GM19438 (cell line): ENCODE results near the gene APOBEC3B.
"Not testable (repeated sequence)": the region's sequence is repeated elsewhere in the genome, so short reads cannot be mapped to it uniquely, and the experiment has no call there.

Experiments
- ATAC-seq: cut with Tn5 transposase; IDR thresholded peaks from one replicate; pipeline ENCODE4 v1.9.1; 2021; ENCODE audit warnings: low read depth; ENCODE audit not compliant: unreplicated experiment

APOBEC3B gene

GRCh38 chr22:38965614-38966379 is 16.4 kb upstream of the APOBEC3B start:
- no peak for ATAC-seq

GRCh38 chr22:38966380-38966702 is 15.8 kb upstream of the APOBEC3B start:
- no peak for ATAC-seq

GRCh38 chr22:38966942-38967341 is 15.2 kb upstream of the APOBEC3B start:
- no peak for ATAC-seq

- no peak for ATAC-seq
These were observed 14.4 kb upstream of the APOBEC3B start for GRCh38 chr22:38967451-38968450.

- ATAC-seq, result no peak
These were observed 13.3 kb upstream of the APOBEC3B start for GRCh38 chr22:38968801-38969200.

- no peak for ATAC-seq
These were observed 11.6 kb upstream of the APOBEC3B start for GRCh38 chr22:38970551-38970950.

GRCh38 chr22:38971202-38971601 is 10.9 kb upstream of the APOBEC3B start:
- ATAC-seq, result no peak

GRCh38 chr22:38971791-38972190 is 10.4 kb upstream of the APOBEC3B start:
- no peak for ATAC-seq

GRCh38 chr22:38972558-38972957 is 9.6 kb upstream of the APOBEC3B start:
- no peak for ATAC-seq

- no peak for ATAC-seq
These were observed 8.6 kb upstream of the APOBEC3B start for GRCh38 chr22:38973289-38974169.

GRCh38 chr22:38974170-38974825 is 7.8 kb upstream of the APOBEC3B start:
- ATAC-seq, result no peak

- no peak for ATAC-seq
These were observed 7.3 kb upstream of the APOBEC3B start for GRCh38 chr22:38974826-38975175.

GRCh38 chr22:38977289-38977688 is 4.9 kb upstream of the APOBEC3B start:
- ATAC-seq, result not testable (repeated sequence)

GRCh38 chr22:38980587-38980986 is 1.6 kb upstream of the APOBEC3B start:
- ATAC-seq, result not testable (repeated sequence)

GRCh38 chr22:38981005-38981991 is 849 bp upstream of the APOBEC3B start:
- peak; percentile 13 for ATAC-seq

GRCh38 chr22:38984224-38984623 is 2.1 kb downstream of the APOBEC3B start:
- ATAC-seq, result no peak

- ATAC-seq, result peak; percentile 47
These were observed 2.9 kb downstream of the APOBEC3B start for GRCh38 chr22:38984784-38985757.

GRCh38 chr22:38986629-38987028 is 4.5 kb downstream of the APOBEC3B start:
- no peak for ATAC-seq
